DOHH2 (cell line): ENCODE measurements around the gene TUBB3.
"Not testable (repeated sequence)": the region's sequence is repeated elsewhere in the genome, so short reads cannot be mapped to it uniquely, and the experiment has no call there.

Experiments
- H3F3A ChIP-seq: fragments of 200-600 bp; sonication (generic), shearing (Covaris generic); 2 replicates; pipeline ENCODE4 v1.6.0; 2016; ENCODE audit warnings: antibody characterized with exemption, mild to moderate bottlenecking; ENCODE audit not compliant: control insufficient read depth, insufficient read depth
- H3K27ac ChIP-seq: fragments of 200-600 bp; sonication (generic); 2 replicates; pipeline ENCODE4 v1.5.1; 2014; ENCODE audit warnings: low read depth, mild to moderate bottlenecking, low read length, moderate library complexity
- H3K27me3 ChIP-seq: fragments of 200-600 bp; sonication (generic); 2 replicates; pipeline ENCODE4 v1.6.1; 2014; ENCODE audit warnings: mild to moderate bottlenecking, low read length, mixed read lengths; ENCODE audit not compliant: control insufficient read depth
- H3K36me3 ChIP-seq: fragments of 200-600 bp; sonication (generic); 2 replicates; pipeline ENCODE4 v1.6.1; 2014; ENCODE audit warnings: mild to moderate bottlenecking, low read length, moderate library complexity, mixed read lengths; ENCODE audit not compliant: control insufficient read depth
- H3K4me1 ChIP-seq: fragments of 200-600 bp; sonication (generic); 2 replicates; pipeline ENCODE4 v1.6.1; 2014; ENCODE audit warnings: mild to moderate bottlenecking, low read length, mixed read lengths; ENCODE audit not compliant: control insufficient read depth
- H3K4me2 ChIP-seq: fragments of 200-600 bp; sonication (generic); 2 replicates; pipeline ENCODE4 v1.6.0; 2014; ENCODE audit warnings: mild to moderate bottlenecking, low read length, moderate library complexity
- H3K4me3 ChIP-seq: fragments of 200-600 bp; sonication (generic); 2 replicates; pipeline ENCODE4 v1.5.1; 2014; ENCODE audit warnings: mild to moderate bottlenecking, low read length, mixed read lengths
- H3K79me2 ChIP-seq: fragments of 200-600 bp; sonication (generic); 2 replicates; pipeline ENCODE4 v1.6.1; 2014; ENCODE audit warnings: mild to moderate bottlenecking, low read length, mixed read lengths; ENCODE audit not compliant: control insufficient read depth
- H3K9me2 ChIP-seq: fragments of 200-600 bp; sonication (generic); replicated peaks from 2 replicates; pipeline ENCODE4 v1.6.1; 2014; ENCODE audit warnings: mild to moderate bottlenecking, low read length, mixed read lengths; ENCODE audit not compliant: control insufficient read depth
- H3K9me3 ChIP-seq: fragments of 200-600 bp; sonication (generic); 2 replicates; pipeline ENCODE4 v1.6.1; 2014; ENCODE audit warnings: antibody characterized with exemption, low read length, mixed read lengths; ENCODE audit not compliant: control insufficient read depth, insufficient read depth
- H4K20me1 ChIP-seq: fragments of 200-600 bp; sonication (generic); 2 replicates; pipeline ENCODE4 v1.6.0; 2014; ENCODE audit warnings: low read depth, mild to moderate bottlenecking, antibody characterized with exemption, low read length, moderate library complexity; ENCODE audit not compliant: control insufficient read depth, insufficient read depth
- CTCF ChIP-seq: fragments of 200-600 bp; sonication (generic); IDR thresholded peaks from one replicate; pipeline ENCODE4 v1.5.1; 2014; ENCODE audit warnings: antibody characterized with exemption, mild to moderate bottlenecking, low read depth, low read length; ENCODE audit not compliant: poor library complexity, severe bottlenecking
- EZH2phosphoT487 ChIP-seq: fragments of 200-600 bp; sonication (generic); IDR thresholded peaks from 2 replicates; pipeline ENCODE4 v1.6.1; 2017; ENCODE audit warnings: borderline replicate concordance, mild to moderate bottlenecking, antibody characterized with exemption, low read length, moderate library complexity, mixed read lengths

TUBB3 gene

GRCh38 chr16:89966756-89967155 is 43.6 kb downstream of the TUBB3 start:
- Histone ChIP-seq H3K4me3 (no peak overlapping the region), H4K20me1 (peaks cover 3% of the 10 kb centered on the region; the same call in 1 of the 2 replicates), H3K4me2 (no peak overlapping the region), H3K9me3 (no peaks in the 10 kb centered on the region), H3K9me2 (no peaks in the 10 kb centered on the region), H3K27me3 (no peaks in the 10 kb centered on the region), H3K27ac (no peak overlapping the region), H3F3A (peaks cover 67% of the 10 kb centered on the region), H3K79me2 (peaks cover 8% of the 10 kb centered on the region), H3K36me3 (peaks cover 63% of the 10 kb centered on the region), H3K4me1 (peaks cover 62% of the 10 kb centered on the region)
- no peak for TF ChIP-seq CTCF

GRCh38 chr16:89967436-89967835 is 44.3 kb downstream of the TUBB3 start:
- not testable (repeated sequence) for H3K27ac ChIP-seq, H3K9me2 ChIP-seq, H3K79me2 ChIP-seq, H3K9me3 ChIP-seq, H3K27me3 ChIP-seq, H3K4me2 ChIP-seq, H3K4me3 ChIP-seq, H4K20me1 ChIP-seq
- H3F3A ChIP-seq, result peaks cover 64% of the 10 kb centered on the region
- H3K36me3 ChIP-seq, result peaks cover 57% of the 10 kb centered on the region
- H3K4me1 ChIP-seq, result peaks cover 67% of the 10 kb centered on the region

- peaks cover 67% of the 10 kb centered on the region for H3K4me1 ChIP-seq
- H3K79me2 ChIP-seq, result peaks cover 15% of the 10 kb centered on the region
- H3K27ac ChIP-seq, H3K9me3 ChIP-seq, H4K20me1 ChIP-seq, H3K27me3 ChIP-seq, H3K4me3 ChIP-seq, H3K4me2 ChIP-seq, H3K9me2 ChIP-seq: not testable (repeated sequence)
- peaks cover 51% of the 10 kb centered on the region for H3K36me3 ChIP-seq
- peaks cover 60% of the 10 kb centered on the region for H3F3A ChIP-seq
Measured at GRCh38 chr16:89968074-89968473, 44.9 kb downstream of the TUBB3 start.

GRCh38 chr16:89969741-89970410 is 46.7 kb downstream of the TUBB3 start:
- Histone ChIP-seq H3K4me3 (peak overlapping the region; percentile 13; the same call in 1 of the 2 replicates), H3K4me2 (peak overlapping the region; percentile 25), H3K79me2 (peaks cover 29% of the 10 kb centered on the region), H3K27ac (peak overlapping the region; percentile 48), H4K20me1 (peaks cover 13% of the 10 kb centered on the region), H3K9me2 (no peaks in the 10 kb centered on the region), H3K36me3 (peaks cover 37% of the 10 kb centered on the region), H3F3A (peaks cover 49% of the 10 kb centered on the region), H3K27me3 (no peaks in the 10 kb centered on the region), H3K4me1 (peaks cover 81% of the 10 kb centered on the region), H3K9me3 (no peaks in the 10 kb centered on the region)
- TF ChIP-seq EZH2phosphoT487, result no peak
- no peak for TF ChIP-seq CTCF
